ENCODE results near the gene CRY1.
"Not testable (repeated sequence)": the region's sequence is repeated elsewhere in the genome, so short reads cannot be mapped to it uniquely, and the experiment has no call there.

DNA sequence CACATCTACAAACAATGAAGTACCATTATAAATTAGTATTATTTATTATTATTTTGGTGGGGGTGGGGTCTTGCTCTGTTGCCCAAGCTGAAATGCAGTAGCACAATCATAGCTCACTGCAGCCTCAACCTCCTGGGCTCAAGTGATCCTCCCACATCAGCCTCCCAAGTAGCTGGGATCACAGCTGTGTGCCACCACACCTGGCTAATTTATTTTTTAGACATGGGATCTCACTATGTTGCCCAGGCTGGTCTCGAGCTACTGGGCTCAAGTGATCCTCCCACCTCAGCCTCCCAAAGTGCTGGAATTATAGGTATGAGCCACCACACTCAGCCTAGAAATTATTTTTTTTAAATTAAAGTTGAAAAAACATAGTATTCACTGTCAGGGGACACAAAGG, 15.0 kb upstream of the CRY1 start:
- TF ChIP-seq POLR2AphosphoS5, POLR2A (IDR thresholded peaks at IDR 0.05): not testable (repeated sequence)
- TF ChIP-seq, protein P1, sequence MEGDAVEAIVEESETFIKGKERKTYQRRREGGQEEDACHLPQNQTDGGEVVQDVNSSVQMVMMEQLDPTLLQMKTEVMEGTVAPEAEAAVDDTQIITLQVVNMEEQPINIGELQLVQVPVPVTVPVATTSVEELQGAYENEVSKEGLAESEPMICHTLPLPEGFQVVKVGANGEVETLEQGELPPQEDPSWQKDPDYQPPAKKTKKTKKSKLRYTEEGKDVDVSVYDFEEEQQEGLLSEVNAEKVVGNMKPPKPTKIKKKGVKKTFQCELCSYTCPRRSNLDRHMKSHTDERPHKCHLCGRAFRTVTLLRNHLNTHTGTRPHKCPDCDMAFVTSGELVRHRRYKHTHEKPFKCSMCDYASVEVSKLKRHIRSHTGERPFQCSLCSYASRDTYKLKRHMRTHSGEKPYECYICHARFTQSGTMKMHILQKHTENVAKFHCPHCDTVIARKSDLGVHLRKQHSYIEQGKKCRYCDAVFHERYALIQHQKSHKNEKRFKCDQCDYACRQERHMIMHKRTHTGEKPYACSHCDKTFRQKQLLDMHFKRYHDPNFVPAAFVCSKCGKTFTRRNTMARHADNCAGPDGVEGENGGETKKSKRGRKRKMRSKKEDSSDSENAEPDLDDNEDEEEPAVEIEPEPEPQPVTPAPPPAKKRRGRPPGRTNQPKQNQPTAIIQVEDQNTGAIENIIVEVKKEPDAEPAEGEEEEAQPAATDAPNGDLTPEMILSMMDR (IDR thresholded peaks at IDR 0.05 in 8 of 11, conservative IDR thresholded peaks at IDR 0.05 in 3 of 11), result not testable (repeated sequence)

All from spleen (tissue), 7 donors.